SK-N-MC (cell line): ENCODE data around the gene TRIP4.

ENCODE experiments used
- FOXP2 ChIP-seq: optimal IDR thresholded peaks from 2 replicates; pipeline ENCODE3; 2011; ENCODE audit warnings: mild to moderate bottlenecking, moderate library complexity; ENCODE audit not compliant: insufficient read depth; ENCODE audit errors: extremely low read length, control extremely low read depth
- POLR2AphosphoS5 ChIP-seq: IDR thresholded peaks from 2 replicates; pipeline ENCODE4 v1.6.1; 2012; ENCODE audit warnings: mild to moderate bottlenecking, low read depth, low read length, borderline replicate concordance

DNA sequence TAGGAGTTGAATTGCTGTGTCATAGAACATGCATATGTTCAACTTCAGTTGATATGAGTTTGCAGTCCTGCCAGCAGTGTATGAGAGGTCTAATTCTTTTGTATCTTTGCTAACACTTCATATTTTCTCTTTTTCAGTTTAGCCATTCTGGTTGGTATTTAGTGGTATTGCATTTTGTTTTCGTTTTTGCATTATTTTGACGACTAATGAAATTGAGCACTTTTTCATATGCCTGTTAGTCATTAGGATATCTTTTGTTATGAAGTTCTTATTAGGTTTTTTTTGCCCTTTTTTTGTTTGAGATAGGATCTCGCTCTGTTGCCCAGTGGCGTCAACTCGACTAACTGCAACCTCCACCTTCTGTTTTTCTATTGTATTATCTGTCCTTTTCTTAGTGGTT is 9.2 kb downstream of the TRIP4 start:
- TF ChIP-seq POLR2AphosphoS5 (no peak), FOXP2 (no peak)
